ENCODE measurements around the gene PRR35. TPM values are rescaled to one million over a fixed set of nuclear protein-coding genes. Genes with fewer than 3 reads are reported as not detected.

PRR35 gene
- total RNA-seq, 8 experiments from 2014 or later, result 0.05 to 0.85 (median 0.24) TPM; not detected in 3

GRCh38 chr16:586645-587590, 26.7 kb downstream of the PRR35 start:
- Histone ChIP-seq H3K4me1 (replicated peaks in 1 of 2) (peaks cover 27 to 28% of the 10 kb centered on the region in 2 donors), H3K4me3 (no peak overlapping the region), H3K27ac (no peak overlapping the region)
- 50 to 80% (median 62%) methylated on average over 1 to 2 of the region's 14 CpGs; no CpG with 5 or more reads in 6 of the 10 experiments for WGBS, 10 experiments
- in situ Hi-C loops (cut with MboI; ENCODE audit: low pct_unique_long_range_greater_than_20kb in 2 of 9, low sequenced_read_pairs in 9 of 9, unreplicated experiment in 9 of 9), result no loop called here
- ATAC-seq (replicated peaks in 6 of 8), result no peak

GRCh38 chr16:588639-588888, 28.4 kb downstream of the PRR35 start:
- Histone ChIP-seq H3K4me1 (replicated peaks in 1 of 2) (peaks cover 20 to 22% of the 10 kb centered on the region in 2 donors), H3K4me3 (peak overlapping the region; percentile 69 to 96 (median 90)), H3K27ac (peak overlapping the region; percentile 99)
- in situ Hi-C loops (cut with MboI; ENCODE audit: low pct_unique_long_range_greater_than_20kb in 2 of 9, low sequenced_read_pairs in 9 of 9, unreplicated experiment in 9 of 9), result no loop called here
- 0 to 3% (median 0%) methylated on average over 2 to 7 of the region's 21 CpGs; no CpG with 5 or more reads in 6 of the 10 experiments for WGBS, 10 experiments
- ATAC-seq (replicated peaks in 6 of 8), result peak in 7 of 8 experiments; percentile 1 to 12 (median 4)

- in situ Hi-C loops (cut with MboI; ENCODE audit: low pct_unique_long_range_greater_than_20kb in 2 of 9, low sequenced_read_pairs in 9 of 9, unreplicated experiment in 9 of 9), result no loop called here
- peaks cover 15 to 17% of the 10 kb centered on the region in 2 donors for H3K4me1 ChIP-seq (replicated peaks in 1 of 2)
- 0 to 3% (median 0%) methylated on average over 5 to 10 of the region's 107 CpGs; no CpG with 5 or more reads in 7 of the 10 experiments for WGBS, 10 experiments
These were observed 28.9 kb downstream of the PRR35 start for GRCh38 chr16:588889-589657.

DNA sequence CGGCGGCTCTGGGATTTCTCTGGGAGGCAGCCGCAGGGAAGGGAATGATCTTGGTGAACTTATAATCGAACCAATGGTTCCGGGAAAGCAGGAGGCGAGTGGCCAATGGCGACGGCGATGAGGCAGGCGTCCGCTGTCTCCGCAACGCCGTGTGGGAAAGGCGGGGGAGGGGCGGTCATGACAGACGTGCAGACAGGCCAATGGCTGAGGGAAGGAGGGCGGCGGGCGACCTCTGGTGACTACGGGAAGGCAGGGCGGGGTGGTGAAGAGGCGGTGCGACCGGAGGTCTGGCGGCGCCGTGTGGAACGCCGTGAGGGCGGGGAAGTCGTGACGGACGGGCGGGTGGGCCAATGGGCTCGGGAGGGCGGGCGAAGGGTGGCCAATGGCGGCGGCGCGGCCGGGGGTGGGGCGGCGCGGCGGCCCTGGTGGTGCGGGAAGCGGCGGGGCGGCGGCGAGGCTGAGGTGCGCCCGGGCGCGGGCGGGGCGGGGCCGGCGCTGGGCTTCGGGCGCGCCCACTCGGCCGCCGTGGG, 29.5 kb downstream of the PRR35 start, which contains the start of gene RAB40C:
Gene RAB40C (plus strand): TSS at position 409 of the 530 bp plus-strand sequence. CDS start 226 bp downstream, outside the sequence.
- H3K27ac ChIP-seq, result peak within 1 kb of the TSS; percentile 99
- peak within 1 kb of the TSS; percentile 69 to 96 (median 90) for H3K4me3 ChIP-seq
- ATAC-seq (replicated peaks in 6 of 8), result peak; percentile 70 to 90 (median 87)
- WGBS, 10 experiments, result no CpG with 5 or more reads among the region's 67 CpGs
- in situ Hi-C loops (cut with MboI; ENCODE audit: low pct_unique_long_range_greater_than_20kb in 2 of 9, low sequenced_read_pairs in 9 of 9, unreplicated experiment in 9 of 9), result no loop called here
- H3K4me1 ChIP-seq (replicated peaks in 1 of 2), result peaks cover 12 to 14% of the 10 kb centered on the region in 2 donors

More at GRCh38 chr16:588889-589657, 28.9 kb downstream of the PRR35 start:
- H3K27ac ChIP-seq, result peak overlapping the region; percentile 99
- H3K4me3 ChIP-seq, result peak overlapping the region; percentile 69 to 96 (median 90)
- peak; percentile 67 to 83 (median 78) for ATAC-seq (replicated peaks in 6 of 8)

GRCh38 chr16:590188-590814, 30.1 kb downstream of the PRR35 start:
- in situ Hi-C loops (cut with MboI; ENCODE audit: low pct_unique_long_range_greater_than_20kb in 2 of 9, low sequenced_read_pairs in 9 of 9, unreplicated experiment in 9 of 9), result no loop called here
- peak in 3 of 8 experiments; percentile 5 to 8 (median 8) for ATAC-seq (replicated peaks in 6 of 8)
- Histone ChIP-seq H3K27ac (peak overlapping the region; percentile 57 to 99), H3K4me1 (replicated peaks in 1 of 2) (peaks cover 12 to 14% of the 10 kb centered on the region in 2 donors), H3K4me3 (peak overlapping the region; percentile 69 to 96 (median 90))
- WGBS, 10 experiments, result 0% methylated on average over 1 to 2 of the region's 71 CpGs; no CpG with 5 or more reads in 6 of the 10 experiments

- H3K4me1 ChIP-seq (replicated peaks in 1 of 2), result peaks cover 12 to 14% of the 10 kb centered on the region in 2 donors
- in situ Hi-C loops (cut with MboI; ENCODE audit: low pct_unique_long_range_greater_than_20kb in 2 of 9, low sequenced_read_pairs in 9 of 9, unreplicated experiment in 9 of 9), result no loop called here
- peak overlapping the region; percentile 69 to 96 (median 90) for H3K4me3 ChIP-seq
- no peak for ATAC-seq (replicated peaks in 6 of 8)
- peak overlapping the region in 1 of 2 donors; percentile 99 for H3K27ac ChIP-seq
- WGBS, 10 experiments, result 0 to 100% (median 43%) methylated on average over 1 to 8 of the region's 10 CpGs; no CpG with 5 or more reads in 4 of the 10 experiments
These were observed 30.6 kb downstream of the PRR35 start for GRCh38 chr16:590815-591200.

DNA sequence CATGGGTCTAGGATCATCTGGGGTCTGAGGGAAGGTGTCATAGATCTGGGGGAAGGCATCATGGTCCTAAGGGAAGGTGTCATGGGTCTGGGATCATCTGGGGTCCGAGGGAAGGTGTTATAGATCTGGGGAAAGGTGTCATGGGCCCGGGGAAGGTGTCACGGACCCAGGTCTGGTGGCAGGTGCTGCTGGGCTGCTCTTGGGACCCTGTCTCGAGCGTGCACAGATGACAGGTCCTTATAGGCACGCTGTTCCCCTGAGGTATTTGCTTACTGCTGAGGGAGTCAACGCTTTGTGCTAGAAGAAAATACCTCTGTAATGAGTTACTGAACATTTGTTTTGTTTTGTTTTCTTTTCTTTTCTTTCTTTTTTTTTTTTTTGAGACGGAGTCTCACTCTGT, 31.0 kb downstream of the PRR35 start:
- in situ Hi-C loops (cut with MboI; ENCODE audit: low pct_unique_long_range_greater_than_20kb in 2 of 9, low sequenced_read_pairs in 9 of 9, unreplicated experiment in 9 of 9), result no loop called here
- Histone ChIP-seq H3K4me1 (replicated peaks in 1 of 2) (peaks cover 12 to 14% of the 10 kb centered on the region in 2 donors), H3K27ac (no peak overlapping the region), H3K4me3 (peak overlapping the region in 4 of 5 donors; percentile 86 to 96 (median 92))
- no peak for ATAC-seq (replicated peaks in 6 of 8)
- WGBS, 10 experiments, result 73 to 100% (median 90%) methylated on average over 1 to 6 of the region's 8 CpGs; no CpG with 5 or more reads in 4 of the 10 experiments

- in situ Hi-C loops (cut with MboI; ENCODE audit: low pct_unique_long_range_greater_than_20kb in 2 of 9, low sequenced_read_pairs in 9 of 9, unreplicated experiment in 9 of 9), result no loop called here
- 60 to 100% (median 93%) methylated on average over 3 to 8 of the region's 15 CpGs; no CpG with 5 or more reads in 6 of the 10 experiments for WGBS, 10 experiments
- H3K27ac ChIP-seq, result no peak overlapping the region
- no peak for ATAC-seq (replicated peaks in 6 of 8)
- H3K4me3 ChIP-seq, result no peak overlapping the region
- H3K4me1 ChIP-seq (replicated peaks in 1 of 2), result peaks cover 12 to 14% of the 10 kb centered on the region in 2 donors
These were observed 31.8 kb downstream of the PRR35 start for GRCh38 chr16:591892-592517.

- 83 to 100% (median 96%) methylated on average over 2 to 11 of the region's 24 CpGs; no CpG with 5 or more reads in 5 of the 10 experiments for WGBS, 10 experiments
- in situ Hi-C loops (cut with MboI; ENCODE audit: low pct_unique_long_range_greater_than_20kb in 2 of 9, low sequenced_read_pairs in 9 of 9, unreplicated experiment in 9 of 9), result no loop called here
- Histone ChIP-seq H3K4me1 (replicated peaks in 1 of 2) (peaks cover 11% of the 10 kb centered on the region in 2 donors), H3K4me3 (no peak overlapping the region), H3K27ac (no peak overlapping the region)
- ATAC-seq (replicated peaks in 6 of 8), result no peak
These were observed 32.5 kb downstream of the PRR35 start for GRCh38 chr16:592518-593306.

DNA sequence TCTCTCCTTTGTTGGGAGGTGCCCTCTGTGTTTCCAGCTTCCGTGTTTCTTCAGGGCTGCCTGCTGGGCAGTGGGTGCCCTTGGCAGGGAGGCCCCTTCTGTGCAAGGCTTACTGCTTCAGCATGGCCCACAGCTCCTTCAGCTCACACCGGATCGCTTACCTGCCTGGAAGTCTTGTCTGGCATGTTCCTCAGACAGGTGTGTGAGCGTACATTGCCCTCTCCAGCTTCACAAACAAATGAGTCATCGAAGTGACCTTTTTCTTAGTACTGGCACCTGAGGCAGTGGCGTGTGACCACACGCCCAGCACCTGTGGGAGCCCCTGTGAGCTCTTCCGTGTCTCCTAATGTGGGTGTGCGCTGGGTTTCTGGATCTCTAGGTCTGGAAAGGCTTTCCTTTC, 33.2 kb downstream of the PRR35 start:
- in situ Hi-C loops (cut with MboI; ENCODE audit: low pct_unique_long_range_greater_than_20kb in 2 of 9, low sequenced_read_pairs in 9 of 9, unreplicated experiment in 9 of 9), result no loop called here
- H3K4me3 ChIP-seq, result no peak overlapping the region
- ATAC-seq (replicated peaks in 6 of 8), result no peak

DNA sequence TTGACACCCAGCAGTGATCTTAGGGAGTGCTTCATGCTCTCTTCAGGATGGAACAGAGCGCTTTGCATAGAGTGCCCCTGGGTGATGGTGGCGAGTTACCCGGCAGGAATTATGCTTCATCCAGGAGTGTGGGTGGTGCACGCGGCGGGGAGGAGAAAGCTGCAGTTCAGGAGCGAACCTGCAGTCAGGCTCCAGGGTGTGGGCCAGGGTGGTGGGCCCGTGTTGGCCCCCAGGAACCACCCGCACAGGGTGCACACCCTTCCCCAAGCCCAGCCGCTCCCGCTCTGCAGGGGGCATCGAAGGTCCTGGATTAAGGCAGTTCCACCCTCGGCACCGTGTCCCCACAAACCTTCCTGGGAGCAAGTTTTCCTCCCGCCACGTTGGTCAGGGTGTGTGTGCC, 33.6 kb downstream of the PRR35 start:
- WGBS, 10 experiments, result 70 to 100% (median 90%) methylated on average over 1 to 5 of the region's 16 CpGs; no CpG with 5 or more reads in 4 of the 10 experiments
- in situ Hi-C loops (cut with MboI; ENCODE audit: low pct_unique_long_range_greater_than_20kb in 2 of 9, low sequenced_read_pairs in 9 of 9, unreplicated experiment in 9 of 9), result no loop called here
- Histone ChIP-seq H3K4me1 (replicated peaks in 1 of 2) (peaks cover 5% of the 10 kb centered on the region in 2 donors), H3K4me3 (no peak overlapping the region), H3K27ac (no peak overlapping the region)
- ATAC-seq (replicated peaks in 6 of 8), result no peak

More for the DNA sequence above, 33.2 kb downstream of the PRR35 start:
- WGBS, 10 experiments, result 87 to 100% (median 99%) methylated on average over 2 to 6 of the region's 9 CpGs; no CpG with 5 or more reads in 2 of the 10 experiments
- Histone ChIP-seq H3K27ac (no peak overlapping the region), H3K4me1 (replicated peaks in 1 of 2) (peaks cover 5% of the 10 kb centered on the region in 2 donors)

All from motor neuron (in vitro differentiated cells).